GM23248 (cell line): ENCODE results near the gene RERE. TPM values are rescaled to one million over a fixed set of nuclear protein-coding genes. Genes with fewer than 3 reads are reported as not detected.

Source experiments
- DNase-seq: peaks from one replicate; pipeline ENCODE4 v3.0.0-alpha.2; 2015
- H2AFZ ChIP-seq: fragments of 200-600 bp; sonication (generic); 2 replicates; pipeline ENCODE4 v1.6.1; 2016; ENCODE audit warnings: antibody characterized with exemption
- H3F3A ChIP-seq: fragments of 200-600 bp; sonication (generic); 2 replicates; pipeline ENCODE4 v1.6.1; 2016; ENCODE audit warnings: mild to moderate bottlenecking, antibody characterized with exemption, mixed run types; ENCODE audit not compliant: insufficient read depth
- H3K27ac ChIP-seq: fragments of 200-600 bp; sonication (generic); 2 replicates; pipeline ENCODE4 v1.5.1; 2016; ENCODE audit warnings: mild to moderate bottlenecking
- H3K27me3 ChIP-seq: fragments of 200-600 bp; sonication (generic); replicated peaks from 2 replicates; pipeline ENCODE4 v1.6.1; 2016; ENCODE audit warnings: mild to moderate bottlenecking; ENCODE audit not compliant: insufficient read depth
- H3K36me3 ChIP-seq: fragments of 200-600 bp; sonication (generic); 2 replicates; pipeline ENCODE4 v1.6.1; 2016; ENCODE audit warnings: low read depth, mild to moderate bottlenecking
- H3K4me1 ChIP-seq: fragments of 200-600 bp; sonication (generic); 2 replicates; pipeline ENCODE4 v1.6.1; 2016; ENCODE audit warnings: mild to moderate bottlenecking; ENCODE audit not compliant: insufficient read depth
- H3K4me2 ChIP-seq: fragments of 200-600 bp; sonication (generic); one replicate; pipeline ENCODE4 v1.6.1; 2016; ENCODE audit warnings: mild to moderate bottlenecking; ENCODE audit not compliant: unreplicated experiment
- H3K4me3 ChIP-seq: fragments of 200-600 bp; sonication (generic); 2 replicates; pipeline ENCODE4 v1.5.1; 2016; ENCODE audit warnings: mild to moderate bottlenecking
- H3K79me2 ChIP-seq: fragments of 200-600 bp; sonication (generic); 2 replicates; pipeline ENCODE4 v1.6.1; 2016; ENCODE audit warnings: mild to moderate bottlenecking; ENCODE audit not compliant: insufficient read depth
- H3K9ac ChIP-seq: fragments of 200-600 bp; sonication (generic); 2 replicates; pipeline ENCODE4 v1.6.1; 2016; ENCODE audit warnings: mild to moderate bottlenecking
- H3K9me2 ChIP-seq: fragments of 200-600 bp; sonication (generic); 2 replicates; pipeline ENCODE4 v1.6.1; 2016; ENCODE audit warnings: mixed run types, mild to moderate bottlenecking, moderate library complexity; ENCODE audit not compliant: insufficient read depth
- H3K9me3 ChIP-seq: fragments of 200-600 bp; sonication (generic); one replicate; pipeline ENCODE4 v1.6.1; 2017; ENCODE audit warnings: low read depth
- H4K20me1 ChIP-seq: fragments of 200-600 bp; sonication (generic); 2 replicates; pipeline ENCODE4 v1.6.0; 2016; ENCODE audit not compliant: insufficient read depth
- EZH2 ChIP-seq: fragments of 200-600 bp; sonication (generic); IDR thresholded peaks from 2 replicates; pipeline ENCODE4 v1.6.1; 2018; ENCODE audit warnings: antibody characterized with exemption, mild to moderate bottlenecking; ENCODE audit not compliant: insufficient read depth, poor library complexity, severe bottlenecking
- EZH2phosphoT487 ChIP-seq: fragments of 200-600 bp; sonication (generic); IDR thresholded peaks from 2 replicates; pipeline ENCODE4 v1.6.1; 2018; ENCODE audit warnings: antibody characterized with exemption, moderate library complexity, mild to moderate bottlenecking, low read depth; ENCODE audit not compliant: insufficient read depth
- WGBS, 2 experiments: methylation state at CpG; one replicate each; pipeline ENCODE4 v1.1.6; 2015 to 2017; ENCODE audit warnings: low lambda C conversion rate in 2 of 2, low coverage in 1 of 2; ENCODE audit errors: missing lambda C conversion rate in 2 of 2; 5-methylcytosine and 5-hydroxymethylcytosine counted together
- in situ Hi-C: fragments of 300-500 bp; cut with MboI; formaldehyde crosslinking; loops from 2 replicates; pipeline ENCODE4 v1.15.0; 2020
- polyA plus RNA-seq: library from polyadenylated mRNA; unstranded; fragments of >200 nt; fragmentation: Nextera tagmentation; extraction: Ambion mirVana; gene quantifications from 2 replicates; pipeline ENCODE4 v1.2.1, GENCODE V29; 2016
- total RNA-seq: library from RNA; depleted of rRNA; stranded (reverse); fragments of >200 nt; shearing (Covaris generic); gene quantifications from 2 replicates; pipeline ENCODE4 v1.2.3, GENCODE V29; 2014

Gene RERE
- total and polyA plus RNA-seq, 2 experiments from 2014 or later: 26.0 to 26.2 TPM

DNA sequence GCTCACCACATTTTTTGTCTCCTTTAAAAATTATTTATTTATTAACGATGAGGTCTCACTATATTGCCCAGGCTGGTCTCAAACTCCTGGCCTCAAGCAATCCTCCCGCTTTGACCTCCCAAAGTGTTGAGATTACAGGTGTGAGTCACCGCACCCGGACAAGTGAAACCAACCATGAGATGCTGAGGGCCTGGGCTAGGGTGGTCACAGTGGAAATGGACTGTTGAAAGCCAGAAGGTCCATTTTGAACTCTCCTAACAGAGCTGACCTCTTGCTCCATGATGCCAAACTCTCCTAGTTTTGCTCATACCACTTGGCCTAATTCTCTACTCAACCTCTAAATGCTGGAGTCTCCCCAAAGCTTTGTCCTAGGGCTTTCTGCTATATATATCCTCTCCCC, 390.4 kb downstream of the RERE start:
- in situ Hi-C loops: no loop called here
- Histone ChIP-seq H3K4me3 (no peak overlapping the region), H2AFZ (no peak overlapping the region), H3K27ac (no peak overlapping the region), H3K9me2 (no peaks in the 10 kb centered on the region), H3K9ac (no peak overlapping the region), H3K4me2 (no peak overlapping the region), H3K27me3 (no peaks in the 10 kb centered on the region), H3K9me3 (no peaks in the 10 kb centered on the region), H3K36me3 (no peaks in the 10 kb centered on the region), H3K4me1 (peaks cover 7% of the 10 kb centered on the region; the same call in 1 of the 2 replicates), H3F3A (peaks cover 19% of the 10 kb centered on the region), H4K20me1 (no peaks in the 10 kb centered on the region), H3K79me2 (peaks cover 14% of the 10 kb centered on the region)
- TF ChIP-seq EZH2phosphoT487 (no peak), EZH2 (no peak)
- WGBS, 2 experiments: 96 to 97% methylated on average over 4 of the region's 4 CpGs
- DNase-seq: no peak

- H3K4me1 ChIP-seq: peaks cover 15% of the 10 kb centered on the region
- no peaks in the 10 kb centered on the region for H3K27me3 ChIP-seq
- H3K9me2 ChIP-seq: no peaks in the 10 kb centered on the region
- H3K27ac ChIP-seq: no peak overlapping the region
- no peak for DNase-seq
- peaks cover 26% of the 10 kb centered on the region for H3K79me2 ChIP-seq
- no peaks in the 10 kb centered on the region for H3K36me3 ChIP-seq
- in situ Hi-C loops: no loop called here
- no peak overlapping the region for H2AFZ ChIP-seq
- peaks cover 31% of the 10 kb centered on the region for H3F3A ChIP-seq
- H4K20me1 ChIP-seq: no peaks in the 10 kb centered on the region
- no peak overlapping the region for H3K4me3 ChIP-seq
- no peak overlapping the region for H3K4me2 ChIP-seq
- H3K9me3 ChIP-seq: no peaks in the 10 kb centered on the region
- TF ChIP-seq EZH2 (no peak), EZH2phosphoT487 (no peak)
- no peak overlapping the region for H3K9ac ChIP-seq
- WGBS, 2 experiments: 98 to 100% methylated on average over 3 of the region's 3 CpGs
Measured at GRCh38 chr1:8425781-8426161, 391.7 kb downstream of the RERE start.

DNA sequence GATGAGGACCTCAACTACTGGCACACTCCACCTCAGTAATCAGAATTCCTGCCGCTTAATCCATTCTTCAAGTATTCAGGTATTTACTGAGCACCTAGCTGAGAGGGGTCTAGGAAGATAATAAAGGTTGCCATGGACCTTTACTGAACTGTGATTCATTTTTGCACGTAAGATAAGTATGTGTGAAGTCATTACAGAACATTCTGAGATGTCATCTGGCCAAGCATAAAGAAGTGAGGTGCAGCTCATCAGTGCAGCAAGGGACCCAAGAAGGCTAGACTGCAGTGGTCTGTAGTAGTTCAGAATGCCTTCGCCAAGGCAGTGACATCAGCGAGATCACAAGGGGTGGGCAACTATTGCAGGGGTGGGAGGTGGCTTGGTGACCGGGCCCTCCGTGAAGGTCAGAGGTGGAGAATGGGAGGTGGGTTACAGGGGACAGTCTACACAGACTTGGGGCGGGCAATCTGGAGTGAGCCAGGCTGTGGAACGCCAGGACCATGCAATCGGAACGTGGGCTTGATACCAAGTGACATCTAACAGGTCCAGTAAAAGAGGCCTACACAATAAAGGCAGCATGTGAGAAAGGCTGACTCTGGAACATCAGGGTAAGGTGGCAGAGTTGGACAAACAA, 392.2 kb downstream of the RERE start:
- Histone ChIP-seq H3K27ac (peak overlapping the region; percentile 76; the same call in 1 of the 2 replicates), H3K4me1 (peaks cover 20% of the 10 kb centered on the region), H3K9me3 (no peaks in the 10 kb centered on the region), H3F3A (peaks cover 32% of the 10 kb centered on the region), H3K27me3 (no peaks in the 10 kb centered on the region), H3K9me2 (no peaks in the 10 kb centered on the region), H4K20me1 (no peaks in the 10 kb centered on the region), H3K4me2 (no peak overlapping the region), H3K9ac (no peak overlapping the region), H3K4me3 (no peak overlapping the region), H3K36me3 (no peaks in the 10 kb centered on the region), H3K79me2 (peaks cover 31% of the 10 kb centered on the region), H2AFZ (no peak overlapping the region)
- TF ChIP-seq EZH2 (no peak), EZH2phosphoT487 (no peak)
- DNase-seq: no peak
- in situ Hi-C loops: no loop called here
- WGBS, 2 experiments: 91 to 93% methylated on average over 10 of the region's 10 CpGs

DNA sequence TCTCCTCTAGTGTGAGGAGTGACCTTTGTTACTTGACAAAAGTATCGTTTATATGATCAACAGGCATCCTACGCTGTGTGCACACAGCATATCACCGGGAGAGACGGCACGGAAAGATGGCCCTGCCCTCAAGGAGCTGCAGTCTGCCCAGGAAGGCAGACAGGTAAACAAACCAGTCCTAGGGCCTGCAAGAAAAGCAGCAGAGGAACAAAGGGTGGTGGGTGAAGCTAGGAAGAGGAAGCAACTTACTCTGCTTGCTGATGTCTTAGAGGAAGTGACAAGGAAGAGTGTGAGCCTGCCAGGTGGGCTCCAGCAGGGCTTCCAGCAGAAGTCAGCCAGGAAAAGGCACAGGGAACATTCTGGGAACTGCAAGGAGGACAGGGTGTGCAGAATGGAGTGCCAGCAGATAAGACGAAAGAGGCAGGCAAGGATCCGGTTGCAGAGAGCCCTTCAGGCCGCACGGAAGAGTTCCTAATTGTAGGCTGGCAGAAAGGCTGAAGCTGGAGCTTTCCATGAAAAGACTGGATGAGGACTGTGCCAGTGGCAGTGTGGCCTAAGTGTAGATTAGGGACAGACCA, 392.8 kb downstream of the RERE start:
- peaks cover 3% of the 10 kb centered on the region; the same call in 1 of the 2 replicates for H3K36me3 ChIP-seq
- H3K9me2 ChIP-seq: no peaks in the 10 kb centered on the region
- peak overlapping the region; percentile 58 for H2AFZ ChIP-seq
- H3K27ac ChIP-seq: peak overlapping the region; percentile 76
- TF ChIP-seq EZH2phosphoT487 (no peak), EZH2 (no peak)
- H3K9me3 ChIP-seq: no peaks in the 10 kb centered on the region
- H4K20me1 ChIP-seq: no peaks in the 10 kb centered on the region
- 32 to 44% methylated on average over 9 of the region's 9 CpGs for WGBS, 2 experiments
- peaks cover 26% of the 10 kb centered on the region for H3K4me1 ChIP-seq
- no peaks in the 10 kb centered on the region for H3K27me3 ChIP-seq
- peak overlapping the region; percentile 75 for H3K4me3 ChIP-seq
- in situ Hi-C loops: no loop called here
- H3K9ac ChIP-seq: peak overlapping the region; percentile 93
- H3K79me2 ChIP-seq: peaks cover 38% of the 10 kb centered on the region
- DNase-seq: no peak
- peaks cover 32% of the 10 kb centered on the region for H3F3A ChIP-seq
- H3K4me2 ChIP-seq: peak overlapping the region; percentile 71
